ENCODE results near the gene ADRA1B.

DNA sequence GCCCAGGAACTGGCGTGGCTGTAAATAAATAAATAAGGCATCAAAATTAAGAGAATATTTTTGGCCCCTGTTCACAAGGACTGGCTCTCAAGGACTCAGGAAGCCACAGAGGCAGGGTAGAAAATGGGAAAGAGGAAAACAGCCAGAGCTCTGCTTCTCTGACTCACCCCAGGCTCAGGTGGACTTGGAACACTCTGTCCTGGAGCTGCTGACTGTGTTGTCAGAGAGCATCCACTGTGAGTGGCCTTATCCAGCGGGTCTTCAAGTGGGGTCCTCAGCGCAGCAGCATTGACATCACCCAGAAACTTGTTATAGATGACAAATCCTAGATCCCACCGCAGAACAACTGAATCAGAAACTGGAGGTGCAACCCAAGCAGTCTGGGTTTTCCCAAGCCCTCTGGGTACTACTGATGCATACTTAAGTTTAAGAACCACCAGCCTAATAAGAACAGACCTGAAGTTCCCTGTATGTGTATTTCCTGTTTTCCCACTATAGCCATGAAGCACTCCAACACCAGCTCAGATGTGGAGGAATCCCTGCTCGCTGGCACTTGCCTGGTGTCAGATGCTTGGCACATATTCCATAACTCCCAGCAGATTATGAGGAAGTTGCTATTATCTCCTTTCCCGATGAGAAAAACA is 20.5 kb downstream of the ADRA1B start:
- TF ChIP-seq, protein P1, sequence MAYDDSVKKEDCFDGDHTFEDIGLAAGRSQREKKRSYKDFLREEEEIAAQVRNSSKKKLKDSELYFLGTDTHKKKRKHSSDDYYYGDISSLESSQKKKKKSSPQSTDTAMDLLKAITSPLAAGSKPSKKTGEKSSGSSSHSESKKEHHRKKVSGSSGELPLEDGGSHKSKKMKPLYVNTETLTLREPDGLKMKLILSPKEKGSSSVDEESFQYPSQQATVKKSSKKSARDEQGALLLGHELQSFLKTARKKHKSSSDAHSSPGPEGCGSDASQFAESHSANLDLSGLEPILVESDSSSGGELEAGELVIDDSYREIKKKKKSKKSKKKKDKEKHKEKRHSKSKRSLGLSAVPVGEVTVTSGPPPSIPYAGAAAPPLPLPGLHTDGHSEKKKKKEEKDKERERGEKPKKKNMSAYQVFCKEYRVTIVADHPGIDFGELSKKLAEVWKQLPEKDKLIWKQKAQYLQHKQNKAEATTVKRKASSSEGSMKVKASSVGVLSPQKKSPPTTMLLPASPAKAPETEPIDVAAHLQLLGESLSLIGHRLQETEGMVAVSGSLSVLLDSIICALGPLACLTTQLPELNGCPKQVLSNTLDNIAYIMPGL (CRISPR knock-in tag; IDR thresholded peaks at IDR 0.05; ENCODE audit: borderline replicate concordance), result no peak
- TF ChIP-seq POLR2A (IDR thresholded peaks at IDR 0.05; ENCODE audit: low read length) (no peak), BHLHE40 (IDR thresholded peaks at IDR 0.05; ENCODE audit: low read depth, low read length) (no peak), EP300 (IDR thresholded peaks at IDR 0.05) (no peak), JUN (IDR thresholded peaks at IDR 0.05) (no peak), MAZ (IDR thresholded peaks at IDR 0.05; ENCODE audit: borderline replicate concordance, low read depth, low read length) (no peak), CEBPB (IDR thresholded peaks at IDR 0.05) (no peak), MYC (IDR thresholded peaks at IDR 0.05; ENCODE audit: borderline replicate concordance, low read length) (no peak), POLR2AphosphoS2 (conservative IDR thresholded peaks at IDR 0.05; ENCODE audit: low read length) (no peak), RAD21 (conservative IDR thresholded peaks at IDR 0.05 in 1 of 2, IDR thresholded peaks at IDR 0.05 in 1 of 2) (no peak)
- TF ChIP-seq, protein P2, sequence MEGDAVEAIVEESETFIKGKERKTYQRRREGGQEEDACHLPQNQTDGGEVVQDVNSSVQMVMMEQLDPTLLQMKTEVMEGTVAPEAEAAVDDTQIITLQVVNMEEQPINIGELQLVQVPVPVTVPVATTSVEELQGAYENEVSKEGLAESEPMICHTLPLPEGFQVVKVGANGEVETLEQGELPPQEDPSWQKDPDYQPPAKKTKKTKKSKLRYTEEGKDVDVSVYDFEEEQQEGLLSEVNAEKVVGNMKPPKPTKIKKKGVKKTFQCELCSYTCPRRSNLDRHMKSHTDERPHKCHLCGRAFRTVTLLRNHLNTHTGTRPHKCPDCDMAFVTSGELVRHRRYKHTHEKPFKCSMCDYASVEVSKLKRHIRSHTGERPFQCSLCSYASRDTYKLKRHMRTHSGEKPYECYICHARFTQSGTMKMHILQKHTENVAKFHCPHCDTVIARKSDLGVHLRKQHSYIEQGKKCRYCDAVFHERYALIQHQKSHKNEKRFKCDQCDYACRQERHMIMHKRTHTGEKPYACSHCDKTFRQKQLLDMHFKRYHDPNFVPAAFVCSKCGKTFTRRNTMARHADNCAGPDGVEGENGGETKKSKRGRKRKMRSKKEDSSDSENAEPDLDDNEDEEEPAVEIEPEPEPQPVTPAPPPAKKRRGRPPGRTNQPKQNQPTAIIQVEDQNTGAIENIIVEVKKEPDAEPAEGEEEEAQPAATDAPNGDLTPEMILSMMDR (IDR thresholded peaks at IDR 0.05), result no peak
- TF ChIP-seq, protein P3, sequence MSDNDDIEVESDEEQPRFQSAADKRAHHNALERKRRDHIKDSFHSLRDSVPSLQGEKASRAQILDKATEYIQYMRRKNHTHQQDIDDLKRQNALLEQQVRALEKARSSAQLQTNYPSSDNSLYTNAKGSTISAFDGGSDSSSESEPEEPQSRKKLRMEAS (IDR thresholded peaks at IDR 0.05), result no peak

All from A549 (cell line).